ENCODE results near the gene ATRX. TPM values are rescaled to one million over a fixed set of nuclear protein-coding genes. Genes with fewer than 3 reads are reported as not detected.

The ATRX gene
- total RNA-seq, 1 donor from 2014 or later: 129 TPM

GRCh38 chrX:77742788-77743476, 43.1 kb downstream of the ATRX start:
- no peak overlapping the region for H3K27ac Mint-ChIP-seq
- H2AFZ ChIP-seq (replicated peaks): no peak overlapping the region
- DNase-seq (ENCODE audit: low spot score): no peak
- H3K36me3 Mint-ChIP-seq: peaks cover 29% of the 10 kb centered on the region
- H3K27me3 Mint-ChIP-seq (ENCODE audit: insufficient read depth, low read depth): no peaks in the 10 kb centered on the region
- no peaks in the 10 kb centered on the region for H3K4me1 ChIP-seq
- no peak overlapping the region for H3K9ac ChIP-seq
- no peaks in the 10 kb centered on the region for H3K27me3 ChIP-seq
- H3K4me3 ChIP-seq: no peak overlapping the region
- peaks cover 59% of the 10 kb centered on the region for H3K9me3 Mint-ChIP-seq
- no peak for TF ChIP-seq CTCF (IDR thresholded peaks at IDR 0.05)
- TF ChIP-seq EZH2 (IDR thresholded peaks at IDR 0.05): no peak
- TF ChIP-seq EZH2phosphoT487 (IDR thresholded peaks at IDR 0.05): no peak
- no peaks in the 10 kb centered on the region for H3K4me1 Mint-ChIP-seq
- H3K27ac ChIP-seq: peak overlapping the region; percentile 70
- no peak overlapping the region for H3K4me2 ChIP-seq
- no peaks in the 10 kb centered on the region for H3K36me3 ChIP-seq
- no peaks in the 10 kb centered on the region for H3F3A ChIP-seq (ENCODE audit: low read depth)
- peaks cover 4% of the 10 kb centered on the region for H3K9me3 ChIP-seq (ENCODE audit: low read depth)
- peaks cover 100% of the 10 kb centered on the region for H3K79me2 ChIP-seq (ENCODE audit: low read depth)
- H4K20me1 ChIP-seq (ENCODE audit: low read depth): peaks cover 38% of the 10 kb centered on the region
- H3K4me3 Mint-ChIP-seq: no peak overlapping the region

- Histone ChIP-seq H3K4me1 (no peaks in the 10 kb centered on the region), H3K27ac (no peak overlapping the region), H3K4me2 (no peak overlapping the region), H3K36me3 (no peaks in the 10 kb centered on the region), H3K9ac (no peak overlapping the region), H4K20me1 (ENCODE audit: low read depth) (peaks cover 38% of the 10 kb centered on the region), H3K27me3 (no peaks in the 10 kb centered on the region), H3F3A (ENCODE audit: low read depth) (no peaks in the 10 kb centered on the region), H3K79me2 (ENCODE audit: low read depth) (peaks cover 100% of the 10 kb centered on the region), H3K9me3 (ENCODE audit: low read depth) (no peaks in the 10 kb centered on the region), H3K4me3 (no peak overlapping the region), H2AFZ (replicated peaks) (no peak overlapping the region)
- Mint-ChIP-seq H3K4me1 (no peaks in the 10 kb centered on the region), H3K27ac (no peak overlapping the region), H3K36me3 (peaks cover 22% of the 10 kb centered on the region), H3K27me3 (ENCODE audit: insufficient read depth, low read depth) (no peaks in the 10 kb centered on the region), H3K4me3 (no peak overlapping the region), H3K9me3 (peaks cover 59% of the 10 kb centered on the region)
- TF ChIP-seq EZH2 (IDR thresholded peaks at IDR 0.05) (no peak), CTCF (IDR thresholded peaks at IDR 0.05) (no peak), EZH2phosphoT487 (IDR thresholded peaks at IDR 0.05) (no peak)
- DNase-seq (ENCODE audit: low spot score): no peak
These were observed 45.6 kb downstream of the ATRX start for GRCh38 chrX:77740376-77740905.

GRCh38 chrX:77733342-77733741, 52.7 kb downstream of the ATRX start:
- Histone ChIP-seq H3K27ac (no peak overlapping the region), H3K79me2 (ENCODE audit: low read depth) (peaks cover 100% of the 10 kb centered on the region), H3F3A (ENCODE audit: low read depth) (no peaks in the 10 kb centered on the region), H3K4me3 (no peak overlapping the region), H3K27me3 (no peaks in the 10 kb centered on the region), H3K9me3 (ENCODE audit: low read depth) (peaks cover 17% of the 10 kb centered on the region), H3K36me3 (no peaks in the 10 kb centered on the region), H3K9ac (no peak overlapping the region), H4K20me1 (ENCODE audit: low read depth) (no peaks in the 10 kb centered on the region), H3K4me1 (no peaks in the 10 kb centered on the region), H2AFZ (replicated peaks) (no peak overlapping the region), H3K4me2 (no peak overlapping the region)
- no peak for DNase-seq (ENCODE audit: low spot score)
- Mint-ChIP-seq H3K4me1 (no peaks in the 10 kb centered on the region), H3K27me3 (ENCODE audit: insufficient read depth, low read depth) (peaks cover 2% of the 10 kb centered on the region), H3K36me3 (peaks cover 28% of the 10 kb centered on the region), H3K4me3 (no peak overlapping the region), H3K27ac (no peak overlapping the region), H3K9me3 (peaks cover 50% of the 10 kb centered on the region)
- TF ChIP-seq CTCF (IDR thresholded peaks at IDR 0.05) (no peak), EZH2phosphoT487 (IDR thresholded peaks at IDR 0.05) (no peak), EZH2 (IDR thresholded peaks at IDR 0.05) (no peak)
